NCI-H2196 treated with DMSO at 0.1 percent for 48 hours (cell line): Measurements from ENCODE around the gene RHO.

Source experiments
- DNase-seq: peaks from one replicate; lab custom pipeline; 2025; ENCODE audit not compliant: unreplicated experiment; lab: John Stamatoyannopoulos, UW

The RHO gene

GRCh38 chr3:129519896-129520715 is 8.3 kb upstream of the RHO start:
- DNase-seq, result no peak

- DNase-seq, result no peak
Observed at GRCh38 chr3:129520960-129521359, 7.5 kb upstream of the RHO start.

GRCh38 chr3:129521611-129522010 is 6.8 kb upstream of the RHO start:
- no peak for DNase-seq

GRCh38 chr3:129522953-129523352 is 5.5 kb upstream of the RHO start:
- no peak for DNase-seq

- no peak for DNase-seq
Observed at GRCh38 chr3:129524081-129524480, 4.4 kb upstream of the RHO start.

- no peak for DNase-seq
Observed at GRCh38 chr3:129525341-129525968, 3.0 kb upstream of the RHO start.

GRCh38 chr3:129526121-129526900 is 2.1 kb upstream of the RHO start:
- DNase-seq, result no peak

- no peak for DNase-seq
Observed at GRCh38 chr3:129527262-129527661, 1.2 kb upstream of the RHO start.

GRCh38 chr3:129529436-129530210 is 1.2 kb downstream of the RHO start:
- DNase-seq, result no peak

GRCh38 chr3:129530251-129530791 is 1.9 kb downstream of the RHO start:
- DNase-seq, result no peak

GRCh38 chr3:129530821-129531220 is 2.4 kb downstream of the RHO start:
- no peak for DNase-seq

GRCh38 chr3:129531699-129532098 is 3.3 kb downstream of the RHO start:
- no peak for DNase-seq

GRCh38 chr3:129532261-129532660 is 3.8 kb downstream of the RHO start:
- DNase-seq, result no peak

- DNase-seq, result no peak
Observed at GRCh38 chr3:129533406-129533805, 5.0 kb downstream of the RHO start.

- DNase-seq, result no peak
Observed at GRCh38 chr3:129534428-129535027, 6.1 kb downstream of the RHO start.

- DNase-seq, result no peak
Observed at GRCh38 chr3:129535075-129535474, 6.6 kb downstream of the RHO start.

GRCh38 chr3:129536374-129536667 is 7.9 kb downstream of the RHO start:
- no peak for DNase-seq

GRCh38 chr3:129536804-129537203 is 8.4 kb downstream of the RHO start:
- no peak for DNase-seq

GRCh38 chr3:129539206-129539605 is 10.8 kb downstream of the RHO start:
- no peak for DNase-seq

- no peak for DNase-seq
Observed at GRCh38 chr3:129540776-129541516, 12.5 kb downstream of the RHO start.
